ENCODE data around the gene CDC5L.

CDC5L gene

DNA sequence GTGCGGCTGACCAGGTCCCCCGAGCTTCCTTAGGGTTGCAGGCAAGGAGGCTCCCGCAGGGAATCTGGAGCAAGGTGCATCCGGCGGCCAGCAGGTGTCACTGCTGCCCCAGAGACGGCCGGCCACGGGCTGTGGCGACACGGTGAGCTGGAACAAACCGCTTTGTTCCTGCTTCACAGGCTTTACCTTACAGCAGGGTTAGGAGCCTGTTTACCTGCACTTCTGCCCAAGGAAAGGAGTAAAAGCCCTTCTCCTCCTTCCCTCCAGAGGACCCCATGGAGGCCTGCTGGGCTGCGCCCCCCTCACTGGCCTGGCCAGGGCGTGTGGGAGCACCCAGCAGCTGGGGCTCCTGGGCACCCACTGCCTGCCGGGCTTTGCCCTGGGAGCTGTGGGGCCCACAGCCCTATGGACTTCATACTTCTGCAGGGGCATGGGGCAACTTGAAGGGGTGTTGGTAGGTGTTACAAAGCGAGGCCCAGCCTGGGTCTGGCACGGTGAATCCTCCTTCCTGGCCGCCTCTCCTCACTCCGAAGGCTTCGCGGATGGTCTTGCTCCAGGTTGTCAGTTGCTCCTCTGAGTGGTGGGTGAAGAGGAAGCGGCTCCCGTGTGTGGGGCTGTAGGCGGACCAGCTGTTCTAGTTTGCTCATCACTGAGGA lies 88.4 kb downstream of the CDC5L start:
- DNase-seq (ENCODE audit: low spot score) = peak; percentile 66

DNA sequence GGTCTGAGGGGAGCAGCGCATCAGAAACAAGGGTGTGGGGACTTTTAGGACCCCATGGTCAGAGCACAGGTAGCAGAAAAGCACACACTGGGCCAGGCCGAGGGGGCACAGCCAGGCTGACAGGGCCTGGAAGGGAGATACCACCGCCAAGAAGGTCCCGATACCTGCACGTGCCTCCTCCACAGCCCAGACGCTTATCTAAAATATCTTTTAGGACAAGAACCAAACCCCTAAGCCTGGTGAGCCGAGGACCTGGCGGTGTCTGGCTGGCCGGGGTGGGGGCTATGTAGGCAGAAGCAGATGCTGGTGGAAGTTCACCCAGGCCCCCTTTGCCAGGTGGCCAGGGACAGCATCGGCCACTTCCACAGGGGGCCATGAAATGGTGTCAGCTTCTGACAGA lies 89.3 kb downstream of the CDC5L start:
- no peak for DNase-seq (ENCODE audit: low spot score)

DNA sequence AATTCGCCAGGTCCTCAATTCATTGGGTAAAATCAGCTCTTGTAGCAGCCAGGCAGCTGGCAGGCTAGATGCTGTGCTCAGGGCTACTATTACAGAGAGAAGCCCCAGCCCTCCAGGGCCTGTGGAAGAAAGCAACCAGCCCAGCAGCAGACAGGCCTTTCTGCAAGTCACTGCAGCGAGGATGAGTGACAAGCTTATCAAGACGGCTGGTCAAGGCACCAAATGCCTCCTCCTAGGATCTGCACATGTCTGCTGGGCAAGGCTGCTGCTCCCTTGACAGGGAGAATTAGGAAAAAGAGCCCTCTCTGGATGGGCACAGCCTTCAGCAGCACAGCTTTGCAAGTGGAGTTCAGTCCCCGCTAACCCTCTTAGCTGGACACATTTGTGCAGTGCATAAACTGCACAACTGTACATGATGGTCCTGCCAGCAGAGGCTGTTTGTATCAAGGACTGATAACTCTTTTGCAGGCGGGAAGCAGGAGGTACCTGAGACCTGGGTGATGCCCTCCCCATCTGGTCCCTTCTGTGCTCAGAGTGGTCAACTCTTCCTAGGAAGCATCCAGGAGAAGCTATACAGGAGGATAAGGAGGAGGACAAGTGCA lies 89.9 kb downstream of the CDC5L start:
- DNase-seq (ENCODE audit: low spot score) = no peak

DNA sequence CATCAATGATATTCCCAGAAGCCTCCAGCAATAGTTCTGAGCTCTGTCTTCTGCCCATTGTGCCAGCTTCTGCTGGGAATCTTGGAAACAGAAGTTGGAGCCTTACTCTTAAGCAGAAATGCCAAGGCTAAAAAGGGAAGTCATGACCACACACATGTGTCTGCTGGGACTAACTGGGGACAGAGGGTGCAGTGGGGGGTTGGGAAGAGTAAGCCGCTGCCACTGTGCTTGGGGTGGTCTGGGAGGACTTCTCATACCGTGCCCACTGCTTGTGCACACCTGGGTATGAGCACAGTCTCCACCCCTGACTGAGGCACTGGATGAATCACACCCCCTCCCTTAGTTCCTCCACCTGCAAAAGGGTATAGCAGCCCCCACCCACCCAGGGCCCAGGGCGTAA lies 90.7 kb downstream of the CDC5L start:
- DNase-seq (ENCODE audit: low spot score) = no peak

GRCh38 chr6:44478591-44479254 lies 91.2 kb downstream of the CDC5L start:
- DNase-seq (ENCODE audit: low spot score) = no peak

DNA sequence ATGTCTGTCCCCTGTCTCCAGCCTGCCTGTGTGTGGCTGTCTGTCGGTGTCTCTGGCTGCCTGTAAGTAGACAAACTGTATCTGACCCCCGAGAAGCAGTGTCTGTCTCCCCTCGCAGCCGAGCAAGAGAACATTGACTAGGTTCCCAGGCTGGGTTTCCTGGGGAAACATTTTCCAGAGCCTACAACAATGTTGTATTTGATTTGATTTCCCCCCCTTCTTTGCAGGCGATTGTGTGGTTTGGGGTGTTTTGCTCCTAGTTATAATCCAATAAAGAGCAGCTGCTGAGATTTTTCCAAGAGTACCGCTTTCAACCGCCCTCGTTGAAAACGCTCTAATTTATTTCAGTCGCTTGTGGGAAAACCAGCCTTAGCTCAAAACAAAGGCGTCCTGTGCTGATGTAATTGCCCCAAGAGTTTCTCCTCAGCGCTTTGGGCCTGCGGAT lies 92.6 kb downstream of the CDC5L start:
- no peak for DNase-seq (ENCODE audit: low spot score)

GRCh38 chr6:44481056-44481455 lies 93.5 kb downstream of the CDC5L start:
- no peak for DNase-seq (ENCODE audit: low spot score)

- no peak for DNase-seq (ENCODE audit: low spot score)
These were observed 94.3 kb downstream of the CDC5L start for GRCh38 chr6:44481760-44482159.

DNA sequence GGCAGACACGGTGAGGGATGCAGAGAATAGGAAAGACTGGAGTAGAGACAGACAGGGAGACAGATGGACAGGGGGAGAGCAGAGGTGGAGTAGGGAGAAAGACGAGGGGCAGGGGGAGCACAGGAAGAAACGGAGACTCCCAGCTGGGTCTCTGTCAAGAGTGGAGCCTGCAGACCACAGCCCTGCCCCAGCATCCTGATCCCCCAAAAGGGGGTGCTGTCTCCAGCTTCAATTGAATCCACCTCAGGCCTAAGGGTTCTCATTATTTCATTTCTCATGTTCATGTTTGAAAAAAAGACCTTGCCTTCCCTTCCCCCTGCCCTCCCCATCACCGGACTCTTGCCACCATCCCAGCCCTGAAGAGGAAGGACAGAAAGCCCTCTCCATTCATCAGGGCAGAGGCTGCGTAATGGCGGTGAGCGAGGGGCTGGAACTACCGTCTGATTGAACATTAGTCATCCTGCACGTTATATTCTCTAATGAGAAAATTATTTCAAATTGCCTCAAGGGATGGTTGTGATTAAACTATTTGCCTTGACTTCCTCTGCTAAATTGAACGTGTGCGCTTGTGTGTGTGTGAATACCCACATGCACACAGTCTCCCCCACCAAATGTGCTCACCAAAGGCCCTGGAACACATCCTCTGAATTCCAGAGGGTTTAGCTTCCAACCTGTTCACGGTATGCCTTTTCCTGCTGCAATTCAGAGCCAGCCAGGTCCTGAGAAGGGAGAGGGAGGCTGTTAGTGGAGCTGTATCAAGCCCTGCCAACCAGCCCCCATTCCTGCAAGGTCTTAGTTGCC lies 98.3 kb downstream of the CDC5L start:
- DNase-seq (ENCODE audit: low spot score) = no peak

DNA sequence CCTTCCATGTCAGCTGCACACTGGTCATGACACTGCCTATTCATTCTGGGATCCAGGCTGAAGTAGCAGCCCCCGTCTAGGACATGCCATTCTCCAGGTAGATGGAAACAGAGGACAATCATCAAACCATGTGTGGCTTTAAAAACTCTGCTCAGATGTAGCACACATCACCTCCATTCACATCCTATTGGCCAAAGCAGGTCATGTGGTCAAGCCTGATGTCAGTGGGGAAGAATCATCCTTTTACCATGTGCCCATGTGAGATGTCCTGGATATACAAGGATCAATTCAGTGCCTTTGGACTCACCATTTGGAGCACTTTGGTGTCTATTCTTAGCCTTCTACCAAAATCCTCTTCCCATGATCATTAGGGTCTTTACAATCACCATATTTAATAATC lies 99.5 kb downstream of the CDC5L start:
- no peak for DNase-seq (ENCODE audit: low spot score)

GRCh38 chr6:44487586-44487985 lies 100.1 kb downstream of the CDC5L start:
- no peak for DNase-seq (ENCODE audit: low spot score)

DNA sequence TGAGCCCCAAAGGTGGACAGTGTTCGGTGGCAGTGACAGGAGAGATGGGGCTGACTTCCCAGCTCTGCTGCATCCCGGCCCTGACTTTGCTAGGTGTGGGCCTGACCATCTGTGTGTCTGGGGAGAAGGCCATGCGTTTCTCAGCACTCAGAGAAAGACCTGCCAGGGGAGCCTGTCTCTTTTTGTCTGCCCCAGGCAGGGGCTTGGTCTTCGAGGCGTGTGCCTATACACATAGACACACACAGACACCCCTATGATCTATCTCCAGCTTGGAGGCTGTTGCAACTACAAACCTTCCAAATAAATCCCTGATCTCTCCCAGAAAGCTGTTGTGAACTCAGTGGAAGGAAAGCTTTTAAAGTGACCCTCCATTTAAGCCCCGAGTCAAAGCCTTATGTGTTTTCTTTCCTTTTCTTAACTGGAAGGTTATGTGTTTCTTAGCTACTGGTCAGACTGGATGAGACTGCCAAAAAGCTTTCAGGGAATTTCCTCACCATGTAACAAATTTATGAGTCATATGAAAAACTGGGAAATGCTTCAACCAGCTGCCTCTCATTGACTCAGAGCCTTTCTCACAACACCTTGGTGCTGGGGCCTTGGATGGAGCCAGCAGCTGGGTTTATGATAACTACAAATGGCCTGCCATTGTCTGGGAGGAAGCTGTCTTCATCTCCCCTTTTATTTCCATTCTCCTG lies 102.6 kb downstream of the CDC5L start:
- no peak for DNase-seq (ENCODE audit: low spot score)

DNA sequence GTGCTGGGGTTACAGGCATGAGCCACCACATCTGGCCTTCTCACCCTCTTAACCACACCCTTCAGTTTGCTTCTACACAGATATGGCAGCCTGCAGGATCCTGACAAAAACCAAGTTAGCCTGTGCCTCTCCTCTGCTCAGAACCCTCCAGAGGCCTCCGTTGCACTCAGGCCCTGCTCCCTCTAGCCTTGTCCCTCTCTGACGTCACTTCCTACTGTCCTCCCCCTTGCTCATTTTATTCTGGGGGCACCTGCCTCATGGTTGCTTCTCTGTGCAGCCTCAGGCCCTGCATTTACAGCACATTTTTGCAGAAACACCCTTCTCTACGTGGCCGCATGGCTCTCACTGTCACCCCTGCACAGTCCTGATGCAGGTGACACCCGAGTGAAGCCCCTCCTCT lies 105.6 kb downstream of the CDC5L start:
- DNase-seq (ENCODE audit: low spot score) = no peak

DNA sequence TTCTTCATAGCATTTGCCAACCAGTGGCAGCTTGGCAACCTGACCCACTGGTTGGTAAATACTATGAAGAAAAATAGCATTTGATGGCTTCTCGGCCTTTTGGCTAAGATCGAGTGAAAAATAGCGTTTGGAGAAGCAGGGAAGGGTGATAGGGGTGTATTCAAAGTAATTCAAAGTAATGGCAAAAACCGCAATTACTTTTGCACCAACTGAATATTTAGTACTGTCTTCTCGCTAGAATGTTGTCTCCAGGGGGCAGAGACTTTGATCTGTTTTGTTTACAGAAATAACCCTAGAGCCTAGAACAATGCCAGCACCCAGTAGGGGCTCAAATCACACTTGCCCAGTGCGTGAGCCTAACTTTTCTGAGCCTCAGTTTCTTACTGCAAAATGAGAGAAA lies 106.1 kb downstream of the CDC5L start:
- no peak for DNase-seq (ENCODE audit: low spot score)

DNA sequence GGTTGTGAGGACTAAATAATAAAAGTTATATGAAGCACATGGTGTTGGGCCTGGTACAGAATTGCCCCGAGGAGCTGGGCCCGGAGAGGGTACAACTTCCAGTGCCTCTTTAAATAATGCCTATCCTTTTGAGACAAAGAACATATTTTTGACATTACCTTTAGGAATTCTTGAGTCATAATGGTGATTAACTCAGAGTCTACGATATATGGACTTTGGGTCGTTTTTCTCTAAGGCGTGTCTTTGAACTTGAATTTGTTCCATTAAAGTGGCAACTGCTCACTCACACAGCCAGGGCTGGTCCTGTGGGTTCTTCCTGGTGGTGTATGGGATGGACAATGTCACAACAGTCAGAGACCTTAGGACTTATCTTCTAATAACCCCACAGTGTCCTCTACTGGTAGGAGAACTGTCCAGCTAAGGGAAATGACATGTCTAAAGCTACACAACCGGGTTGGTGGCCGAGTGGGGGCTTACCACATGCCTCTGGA lies 106.5 kb downstream of the CDC5L start:
- no peak for DNase-seq (ENCODE audit: low spot score)

GRCh38 chr6:44495036-44495901 lies 107.8 kb downstream of the CDC5L start:
- no peak for DNase-seq (ENCODE audit: low spot score)

DNA sequence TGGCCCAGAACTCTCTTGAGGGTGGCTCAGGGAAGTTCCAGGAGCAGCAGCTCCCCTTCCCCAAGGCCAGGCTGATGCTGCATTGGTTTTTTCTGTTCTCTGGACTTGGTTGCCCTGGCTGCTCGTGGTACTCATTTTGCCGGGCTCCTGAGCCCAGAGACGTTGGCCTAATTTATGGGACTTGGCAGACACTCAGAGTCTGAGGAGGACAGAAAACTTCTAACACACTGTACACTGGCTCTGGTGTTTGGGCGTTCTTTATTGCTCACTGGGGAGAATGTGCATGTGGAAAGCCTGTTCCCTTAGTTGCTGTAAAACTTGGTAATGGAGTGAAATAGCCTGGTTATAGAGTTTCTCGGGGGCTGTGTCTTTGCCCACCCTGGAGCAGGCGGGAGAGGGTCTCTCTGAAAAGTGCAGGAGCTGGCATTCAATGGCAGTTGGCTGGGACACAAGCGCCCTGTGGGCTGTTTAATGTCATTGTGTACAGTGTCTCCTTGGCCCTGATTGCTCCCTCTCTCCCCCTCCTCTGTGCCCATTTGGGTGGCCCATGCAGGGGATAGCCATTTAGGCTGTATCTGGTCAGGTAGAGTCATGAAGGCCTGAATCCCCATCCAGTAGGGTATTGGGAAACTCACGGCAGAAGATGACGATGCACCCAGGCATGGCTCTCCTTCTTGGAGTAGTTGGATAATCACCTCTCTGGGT lies 109.3 kb downstream of the CDC5L start:
- DNase-seq (ENCODE audit: low spot score) = no peak

DNA sequence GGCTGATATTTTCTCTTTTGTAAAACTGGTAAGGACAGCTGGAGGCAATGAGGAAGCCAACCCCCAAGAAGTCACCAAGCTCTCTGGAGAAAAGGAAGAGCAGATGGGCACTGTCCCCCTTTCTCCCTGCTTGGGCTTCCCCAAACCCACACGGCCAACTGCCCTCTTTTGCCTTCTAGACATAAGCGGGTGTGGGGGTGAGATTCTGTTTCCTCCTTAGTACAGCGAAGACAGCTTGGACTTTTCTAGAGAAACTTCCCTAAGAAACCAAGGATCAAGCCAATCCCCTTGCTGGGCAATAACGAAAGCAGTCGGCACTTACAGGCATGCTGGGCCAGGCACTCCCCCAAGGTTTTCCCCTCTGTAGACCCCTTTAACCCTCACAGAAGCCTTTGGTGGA lies 110.3 kb downstream of the CDC5L start:
- DNase-seq (ENCODE audit: low spot score) = no peak

DNA sequence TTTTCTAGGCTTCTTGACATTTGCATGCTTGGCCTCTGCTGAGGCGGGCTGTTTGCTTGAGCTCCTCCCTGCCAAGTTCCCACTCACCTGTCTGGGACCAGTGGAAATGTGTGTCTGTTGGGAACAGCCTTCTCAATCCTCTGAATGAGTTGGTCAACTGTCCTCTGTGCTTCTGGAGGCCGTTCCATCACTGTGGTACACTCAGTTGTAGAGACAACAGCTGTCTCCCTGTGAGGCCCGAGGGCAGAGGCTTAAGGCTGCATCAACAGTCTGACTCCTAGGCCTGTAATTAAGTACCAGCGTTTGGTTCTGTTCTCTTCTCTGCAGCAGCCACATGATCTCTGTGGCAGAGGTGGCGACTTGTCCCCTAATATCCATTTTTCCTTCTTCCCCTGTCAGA lies 110.9 kb downstream of the CDC5L start:
- DNase-seq (ENCODE audit: low spot score) = no peak

GRCh38 chr6:44499609-44500008 lies 112.1 kb downstream of the CDC5L start:
- DNase-seq (ENCODE audit: low spot score) = no peak
